Measurements from ENCODE around the gene PLXND1. TPM values are rescaled to one million over a fixed set of nuclear protein-coding genes. Genes with fewer than 3 reads are reported as not detected.
"Not testable (repeated sequence)": the region's sequence is repeated elsewhere in the genome, so short reads cannot be mapped to it uniquely, and the experiment has no call there.

PLXND1 gene
- total and polyA plus RNA-seq, 2 donors (not counting 1 experiment from before 2014, with no cell fraction given) = 89.6 to 109 TPM

- H3K79me2 ChIP-seq (ENCODE audit: control insufficient read depth, insufficient read depth, low read length); H2AFZ ChIP-seq (ENCODE audit: low read length); H3K36me3 ChIP-seq (ENCODE audit: control insufficient read depth, insufficient read depth, low read length); H3K27ac ChIP-seq (ENCODE audit: insufficient read depth, low read length); H4K20me1 ChIP-seq (ENCODE audit: control insufficient read depth, extremely low read depth, insufficient read depth, low read length); H3K4me3 ChIP-seq (replicated peaks in 1 of 4; ENCODE audit: control extremely low read depth in 1 of 4, insufficient read depth in 1 of 4, low read depth in 3 of 4, low read length in 4 of 4); DNase-seq (ENCODE audit: low read depth in 2 of 2); H3K4me1 ChIP-seq (ENCODE audit: control insufficient read depth, extremely low read depth, insufficient read depth, low read length); H3K4me2 ChIP-seq (ENCODE audit: extremely low read depth, insufficient read depth, low read length); H3K27me3 ChIP-seq (ENCODE audit: control insufficient read depth, insufficient read depth, low read length); H3K9me3 ChIP-seq (ENCODE audit: control insufficient read depth, insufficient read depth, low read depth, low read length); H3K9ac ChIP-seq (ENCODE audit: insufficient read depth, low read length): not testable (repeated sequence)
Measured at GRCh38 chr3:129515108-129515820, 91.2 kb downstream of the PLXND1 start.

GRCh38 chr3:129514563-129514962 lies 91.9 kb downstream of the PLXND1 start:
- Histone ChIP-seq H3K4me2 (ENCODE audit: extremely low read depth, insufficient read depth, low read length) (no peak overlapping the region), H3K27ac (ENCODE audit: insufficient read depth, low read length) (no peak overlapping the region), H3K9me3 (ENCODE audit: control insufficient read depth, insufficient read depth, low read depth, low read length) (no peaks in the 10 kb centered on the region), H3K36me3 (ENCODE audit: control insufficient read depth, insufficient read depth, low read length) (no peaks in the 10 kb centered on the region), H3K4me3 (replicated peaks in 1 of 4; ENCODE audit: control extremely low read depth in 1 of 4, insufficient read depth in 1 of 4, low read depth in 3 of 4, low read length in 4 of 4) (no peak overlapping the region), H3K9ac (ENCODE audit: insufficient read depth, low read length) (no peak overlapping the region), H2AFZ (ENCODE audit: low read length) (no peak overlapping the region), H3K27me3 (ENCODE audit: control insufficient read depth, insufficient read depth, low read length) (no peaks in the 10 kb centered on the region), H3K79me2 (ENCODE audit: control insufficient read depth, insufficient read depth, low read length) (no peaks in the 10 kb centered on the region), H3K4me1 (ENCODE audit: control insufficient read depth, extremely low read depth, insufficient read depth, low read length) (no peaks in the 10 kb centered on the region), H4K20me1 (ENCODE audit: control insufficient read depth, extremely low read depth, insufficient read depth, low read length) (no peaks in the 10 kb centered on the region)
- no peak for DNase-seq (ENCODE audit: low read depth in 2 of 2)
- TF ChIP-seq, protein P1, sequence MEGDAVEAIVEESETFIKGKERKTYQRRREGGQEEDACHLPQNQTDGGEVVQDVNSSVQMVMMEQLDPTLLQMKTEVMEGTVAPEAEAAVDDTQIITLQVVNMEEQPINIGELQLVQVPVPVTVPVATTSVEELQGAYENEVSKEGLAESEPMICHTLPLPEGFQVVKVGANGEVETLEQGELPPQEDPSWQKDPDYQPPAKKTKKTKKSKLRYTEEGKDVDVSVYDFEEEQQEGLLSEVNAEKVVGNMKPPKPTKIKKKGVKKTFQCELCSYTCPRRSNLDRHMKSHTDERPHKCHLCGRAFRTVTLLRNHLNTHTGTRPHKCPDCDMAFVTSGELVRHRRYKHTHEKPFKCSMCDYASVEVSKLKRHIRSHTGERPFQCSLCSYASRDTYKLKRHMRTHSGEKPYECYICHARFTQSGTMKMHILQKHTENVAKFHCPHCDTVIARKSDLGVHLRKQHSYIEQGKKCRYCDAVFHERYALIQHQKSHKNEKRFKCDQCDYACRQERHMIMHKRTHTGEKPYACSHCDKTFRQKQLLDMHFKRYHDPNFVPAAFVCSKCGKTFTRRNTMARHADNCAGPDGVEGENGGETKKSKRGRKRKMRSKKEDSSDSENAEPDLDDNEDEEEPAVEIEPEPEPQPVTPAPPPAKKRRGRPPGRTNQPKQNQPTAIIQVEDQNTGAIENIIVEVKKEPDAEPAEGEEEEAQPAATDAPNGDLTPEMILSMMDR (conservative IDR thresholded peaks at IDR 0.05 in 1 of 2, IDR thresholded peaks at IDR 0.05 in 1 of 2; ENCODE audit: low read depth in 1 of 2, low read length in 2 of 2) = no peak
- TF ChIP-seq EZH2 (IDR thresholded peaks at IDR 0.05; ENCODE audit: low read length, missing control alignments) = no peak

- H2AFZ ChIP-seq (ENCODE audit: low read length) = no peak overlapping the region
- no peaks in the 10 kb centered on the region for H3K9me3 ChIP-seq (ENCODE audit: control insufficient read depth, insufficient read depth, low read depth, low read length)
- no peaks in the 10 kb centered on the region for H4K20me1 ChIP-seq (ENCODE audit: control insufficient read depth, extremely low read depth, insufficient read depth, low read length)
- no peak overlapping the region for H3K9ac ChIP-seq (ENCODE audit: insufficient read depth, low read length)
- no peak for DNase-seq (ENCODE audit: low read depth in 2 of 2)
- H3K27me3 ChIP-seq (ENCODE audit: control insufficient read depth, insufficient read depth, low read length) = no peaks in the 10 kb centered on the region
- H3K4me1 ChIP-seq (ENCODE audit: control insufficient read depth, extremely low read depth, insufficient read depth, low read length) = no peaks in the 10 kb centered on the region
- H3K4me2 ChIP-seq (ENCODE audit: extremely low read depth, insufficient read depth, low read length) = no peak overlapping the region
- H3K27ac ChIP-seq (ENCODE audit: insufficient read depth, low read length) = no peak overlapping the region
- no peaks in the 10 kb centered on the region for H3K36me3 ChIP-seq (ENCODE audit: control insufficient read depth, insufficient read depth, low read length)
- H3K79me2 ChIP-seq (ENCODE audit: control insufficient read depth, insufficient read depth, low read length) = no peaks in the 10 kb centered on the region
- TF ChIP-seq, protein P1 (conservative IDR thresholded peaks at IDR 0.05 in 1 of 2, IDR thresholded peaks at IDR 0.05 in 1 of 2; ENCODE audit: low read depth in 1 of 2, low read length in 2 of 2) = no peak
- no peak for TF ChIP-seq EZH2 (IDR thresholded peaks at IDR 0.05; ENCODE audit: low read length, missing control alignments)
- no peak overlapping the region for H3K4me3 ChIP-seq (replicated peaks in 1 of 4; ENCODE audit: control extremely low read depth in 1 of 4, insufficient read depth in 1 of 4, low read depth in 3 of 4, low read length in 4 of 4)
Measured at GRCh38 chr3:129514110-129514509, 92.4 kb downstream of the PLXND1 start.

All from fibroblast of lung (primary cell).